A673 (cell line): ENCODE results near the gene IL18. TPM values are rescaled to one million over a fixed set of nuclear protein-coding genes. Genes with fewer than 3 reads are reported as not detected.

Experiments
- BruUV-seq: library from RNA; stranded (reverse); fragments of 400-500 nt; replicated peaks from 2 replicates; lab custom pipeline; 2021; lab: Mats Ljungman, UMichigan
- CTCF ChIA-PET: fragments of 300-600 bp; sonication (Branson Sonifier 250); formaldehyde crosslinking; loops from one replicate; lab custom pipeline; 2022; ENCODE audit warnings: antibody characterized with exemption; lab: Charles Lee
- POLR2A ChIA-PET: fragments of 300-600 bp; sonication (Branson Sonifier 250); formaldehyde crosslinking; loops from one replicate; lab custom pipeline; 2022; ENCODE audit warnings: antibody characterized with exemption; ENCODE audit not compliant: low non-redundant PET; lab: Charles Lee
- DNase-seq: peaks from one replicate; pipeline ENCODE4 v3.0.0-alpha.2; 2015; ENCODE audit warnings: low spot score
- H3K27ac ChIP-seq: fragments of 200-600 bp; sonication (generic); 2 replicates; pipeline ENCODE4 v1.5.1; 2016; ENCODE audit warnings: mixed run types, low read depth, mild to moderate bottlenecking, mixed read lengths, antibody characterized with exemption, low read length; ENCODE audit not compliant: poor library complexity, severe bottlenecking
- H3K27me3 ChIP-seq: fragments of 200-600 bp; sonication (generic); replicated peaks from 2 replicates; pipeline ENCODE4 v1.6.1; 2017; ENCODE audit warnings: mixed run types, low read depth, mild to moderate bottlenecking, mixed read lengths, antibody characterized with exemption, low read length; ENCODE audit not compliant: insufficient read depth, poor library complexity
- H3K36me3 ChIP-seq: fragments of 200-600 bp; sonication (generic); 2 replicates; pipeline ENCODE4 v1.6.1; 2016; ENCODE audit warnings: mixed run types, mild to moderate bottlenecking, mixed read lengths, antibody characterized with exemption, low read length; ENCODE audit not compliant: insufficient read depth, poor library complexity, severe bottlenecking
- H3K4me1 ChIP-seq: fragments of 200-600 bp; sonication (generic); 2 replicates; pipeline ENCODE4 v1.6.1; 2017; ENCODE audit warnings: mixed run types, mild to moderate bottlenecking, mixed read lengths, antibody characterized with exemption, low read length; ENCODE audit not compliant: insufficient read depth, poor library complexity, severe bottlenecking
- H3K4me3 ChIP-seq: fragments of 200-600 bp; sonication (generic); 2 replicates; pipeline ENCODE4 v1.5.1; 2016; ENCODE audit warnings: low read depth, mixed run types, mild to moderate bottlenecking, mixed read lengths, low read length; ENCODE audit not compliant: poor library complexity, severe bottlenecking
- H3K9me3 ChIP-seq: fragments of 200-600 bp; sonication (generic); 2 replicates; pipeline ENCODE4 v1.6.1; 2016; ENCODE audit warnings: mixed run types, low read depth, mild to moderate bottlenecking, mixed read lengths, antibody characterized with exemption, low read length; ENCODE audit not compliant: poor library complexity, severe bottlenecking
- EZH2 ChIP-seq: fragments of 200-600 bp; sonication (generic); IDR thresholded peaks from 2 replicates; pipeline ENCODE4 v1.6.1; 2017; ENCODE audit warnings: borderline replicate concordance, low read depth, mild to moderate bottlenecking, mixed read lengths, antibody characterized with exemption, low read length; ENCODE audit not compliant: poor library complexity, severe bottlenecking
- intact Hi-C: fragments of 100-400 bp; cut with micrococcal nuclease; formaldehyde crosslinking; loops from one replicate; pipeline ENCODE4 v1.10.0; 2022; ENCODE audit not compliant: unreplicated experiment
- total RNA-seq: library from RNA; stranded (reverse); gene quantifications from 2 replicates; pipeline ENCODE4 v1.2.3, GENCODE V29; 2021
- TF ChIP-seq, protein P1 (sequence below): fragments of 300-800, 200-600 bp; sonication (generic); conservative IDR thresholded peaks from 2 replicates; pipeline ENCODE4 v1.5.1; 2017; ENCODE audit warnings: low read depth, mild to moderate bottlenecking, antibody characterized with exemption, low read length, moderate library complexity, mixed read lengths

The IL18 gene
- total RNA-seq, 1 experiment from 2014 or later: not detected

DNA sequence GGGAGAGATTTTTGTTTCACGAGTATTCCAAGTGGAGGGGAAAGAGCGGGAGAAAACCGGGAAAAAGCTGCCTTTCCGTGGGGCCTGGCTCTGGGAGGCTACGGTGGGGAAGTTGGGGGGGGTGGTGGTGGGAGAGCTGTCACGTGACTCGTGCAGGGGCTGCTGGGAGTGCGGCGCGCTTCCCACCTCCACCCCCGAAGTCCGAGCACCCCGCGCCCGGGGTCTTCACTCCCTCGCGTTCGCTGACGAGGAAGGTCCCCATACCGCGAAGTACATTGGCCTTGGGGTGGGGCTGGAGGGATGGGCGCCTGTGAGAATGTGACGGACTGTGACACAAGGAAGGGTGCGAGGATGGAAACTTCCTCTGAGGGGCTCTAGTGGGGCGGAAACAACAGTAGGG lies 3.3 kb upstream of the IL18 start, which contains the start of gene TEX12:
Gene TEX12, plus strand, starts transcription at position 228 of the 400 bp plus-strand sequence. CDS start 1,897 bp downstream, outside the sequence.
- ChIA-PET CTCF (no interaction called here), POLR2A (no interaction called here)
- Histone ChIP-seq H3K36me3 (no peaks in the 10 kb centered on the region), H3K27ac (no peak within 1 kb of the TSS), H3K27me3 (no peaks in the 10 kb centered on the region), H3K4me3 (no peak within 1 kb of the TSS), H3K9me3 (no peaks in the 10 kb centered on the region), H3K4me1 (no peaks in the 10 kb centered on the region)
- TF ChIP-seq, protein P1, sequence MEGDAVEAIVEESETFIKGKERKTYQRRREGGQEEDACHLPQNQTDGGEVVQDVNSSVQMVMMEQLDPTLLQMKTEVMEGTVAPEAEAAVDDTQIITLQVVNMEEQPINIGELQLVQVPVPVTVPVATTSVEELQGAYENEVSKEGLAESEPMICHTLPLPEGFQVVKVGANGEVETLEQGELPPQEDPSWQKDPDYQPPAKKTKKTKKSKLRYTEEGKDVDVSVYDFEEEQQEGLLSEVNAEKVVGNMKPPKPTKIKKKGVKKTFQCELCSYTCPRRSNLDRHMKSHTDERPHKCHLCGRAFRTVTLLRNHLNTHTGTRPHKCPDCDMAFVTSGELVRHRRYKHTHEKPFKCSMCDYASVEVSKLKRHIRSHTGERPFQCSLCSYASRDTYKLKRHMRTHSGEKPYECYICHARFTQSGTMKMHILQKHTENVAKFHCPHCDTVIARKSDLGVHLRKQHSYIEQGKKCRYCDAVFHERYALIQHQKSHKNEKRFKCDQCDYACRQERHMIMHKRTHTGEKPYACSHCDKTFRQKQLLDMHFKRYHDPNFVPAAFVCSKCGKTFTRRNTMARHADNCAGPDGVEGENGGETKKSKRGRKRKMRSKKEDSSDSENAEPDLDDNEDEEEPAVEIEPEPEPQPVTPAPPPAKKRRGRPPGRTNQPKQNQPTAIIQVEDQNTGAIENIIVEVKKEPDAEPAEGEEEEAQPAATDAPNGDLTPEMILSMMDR: no peak
- TF ChIP-seq EZH2: no peak
- no peak for DNase-seq
- no TSS peak for BruUV-seq
- intact Hi-C loops: no loop called here

DNA sequence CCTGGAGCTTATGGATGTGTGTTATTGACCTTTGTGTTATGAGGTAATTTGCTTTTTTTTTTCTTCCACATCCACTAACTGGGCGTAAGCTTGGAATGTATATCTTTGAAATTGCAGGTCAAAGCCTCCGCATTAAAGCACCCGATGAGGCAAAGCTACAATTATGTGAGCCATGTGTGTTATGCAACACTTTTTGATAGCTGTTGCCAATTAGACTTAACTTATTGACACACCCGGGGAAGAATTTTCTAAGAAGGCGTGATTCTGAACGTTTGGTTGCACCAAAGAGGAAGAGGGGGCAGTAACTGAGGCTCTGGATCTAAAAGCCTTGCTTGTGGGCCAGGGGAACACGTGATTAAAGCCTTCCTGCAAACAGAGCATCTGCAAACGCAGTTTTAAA lies 2.7 kb upstream of the IL18 start:
- ChIA-PET POLR2A (no interaction called here), CTCF (no interaction called here)
- TF ChIP-seq, protein P1: no peak
- TF ChIP-seq EZH2: no peak
- no peaks in the 10 kb centered on the region for H3K4me1 ChIP-seq
- no peaks in the 10 kb centered on the region for H3K27me3 ChIP-seq
- H3K27ac ChIP-seq: no peak overlapping the region
- H3K36me3 ChIP-seq: no peaks in the 10 kb centered on the region
- no peak overlapping the region for H3K4me3 ChIP-seq
- H3K9me3 ChIP-seq: no peaks in the 10 kb centered on the region
- no TSS peak for BruUV-seq
- peak; percentile 24 for DNase-seq
- intact Hi-C loops: no loop called here

DNA sequence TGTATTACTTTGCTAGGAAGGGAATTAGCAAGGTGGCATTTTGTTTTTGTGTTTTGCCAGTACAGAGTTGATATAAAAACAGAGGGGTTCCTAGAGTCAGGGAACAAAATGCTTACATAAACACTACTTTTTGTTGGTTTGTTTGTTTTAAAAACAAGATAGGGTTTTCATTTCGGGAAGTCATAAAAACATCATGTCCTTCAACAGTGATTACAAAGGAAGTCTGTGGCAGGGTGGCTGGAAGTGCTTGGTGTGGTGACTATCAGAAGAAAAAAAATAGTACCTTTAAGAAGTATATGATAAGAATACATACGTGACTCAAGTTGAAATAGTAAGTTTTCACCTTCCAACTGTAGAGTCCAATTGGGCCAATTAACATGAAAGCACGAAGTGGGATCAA lies 1.2 kb upstream of the IL18 start:
- no peak for DNase-seq
- CTCF ChIA-PET: no interaction called here

More for the DNA sequence above, 1.2 kb upstream of the IL18 start:
- no TSS peak for BruUV-seq
- Histone ChIP-seq H3K27ac (no peak overlapping the region), H3K4me1 (no peaks in the 10 kb centered on the region), H3K9me3 (no peaks in the 10 kb centered on the region), H3K36me3 (no peaks in the 10 kb centered on the region), H3K4me3 (no peak overlapping the region), H3K27me3 (no peaks in the 10 kb centered on the region)
- POLR2A ChIA-PET: no interaction called here
- TF ChIP-seq, protein P1: no peak
- no peak for TF ChIP-seq EZH2
- intact Hi-C loops: no loop called here
